Measurements from ENCODE around the gene POLD1. TPM values are rescaled to one million over a fixed set of nuclear protein-coding genes. Genes with fewer than 3 reads are reported as not detected.

Gene POLD1
- total RNA-seq, 1 donor from 2014 or later: 36.7 TPM

- TF ChIP-seq CTCF (IDR thresholded peaks at IDR 0.05): no peak
- no peak for TF ChIP-seq EZH2phosphoT487 (IDR thresholded peaks at IDR 0.05)
- TF ChIP-seq EZH2 (IDR thresholded peaks at IDR 0.05): no peak
- no peaks in the 10 kb centered on the region for H3K79me2 ChIP-seq (ENCODE audit: low read depth)
- H3K4me3 ChIP-seq: no peak overlapping the region
- H3K27me3 Mint-ChIP-seq (ENCODE audit: insufficient read depth, low read depth): peaks cover 6% of the 10 kb centered on the region
- no peak overlapping the region for H2AFZ ChIP-seq (replicated peaks)
- no peak overlapping the region for H3K27ac ChIP-seq
- no peak overlapping the region for H3K27ac Mint-ChIP-seq
- no peaks in the 10 kb centered on the region for H4K20me1 ChIP-seq (ENCODE audit: low read depth)
- peaks cover 3% of the 10 kb centered on the region for H3F3A ChIP-seq (ENCODE audit: low read depth)
- H3K4me2 ChIP-seq: no peak overlapping the region
- H3K36me3 ChIP-seq: no peaks in the 10 kb centered on the region
- H3K9me3 ChIP-seq (ENCODE audit: low read depth): no peaks in the 10 kb centered on the region
- no peaks in the 10 kb centered on the region for H3K36me3 Mint-ChIP-seq
- H3K4me1 Mint-ChIP-seq: peaks cover 12% of the 10 kb centered on the region
- DNase-seq (ENCODE audit: low spot score): no peak
- no peaks in the 10 kb centered on the region for H3K27me3 ChIP-seq
- H3K9me3 Mint-ChIP-seq: peaks cover 9% of the 10 kb centered on the region
- H3K9ac ChIP-seq: no peak overlapping the region
- no peaks in the 10 kb centered on the region for H3K4me1 ChIP-seq
- H3K4me3 Mint-ChIP-seq: no peak overlapping the region
Measured at GRCh38 chr19:50457300-50457699, 73.2 kb downstream of the POLD1 start.

GRCh38 chr19:50458396-50459066 lies 74.4 kb downstream of the POLD1 start:
- no peak for DNase-seq (ENCODE audit: low spot score)
- H3K4me2 ChIP-seq: no peak overlapping the region

GRCh38 chr19:50459067-50459456 lies 74.9 kb downstream of the POLD1 start:
- Histone ChIP-seq H3K36me3 (no peaks in the 10 kb centered on the region), H4K20me1 (ENCODE audit: low read depth) (no peaks in the 10 kb centered on the region), H3K27ac (no peak overlapping the region), H3K4me2 (no peak overlapping the region), H3F3A (ENCODE audit: low read depth) (peaks cover 3% of the 10 kb centered on the region), H3K9ac (no peak overlapping the region), H3K9me3 (ENCODE audit: low read depth) (no peaks in the 10 kb centered on the region), H2AFZ (replicated peaks) (no peak overlapping the region), H3K4me3 (no peak overlapping the region), H3K4me1 (no peaks in the 10 kb centered on the region), H3K79me2 (ENCODE audit: low read depth) (no peaks in the 10 kb centered on the region), H3K27me3 (no peaks in the 10 kb centered on the region)
- Mint-ChIP-seq H3K4me3 (no peak overlapping the region), H3K36me3 (no peaks in the 10 kb centered on the region), H3K9me3 (peaks cover 7% of the 10 kb centered on the region), H3K27me3 (ENCODE audit: insufficient read depth, low read depth) (peaks cover 8% of the 10 kb centered on the region), H3K27ac (no peak overlapping the region), H3K4me1 (peaks cover 12% of the 10 kb centered on the region)
- no peak for DNase-seq (ENCODE audit: low spot score)
- TF ChIP-seq EZH2 (IDR thresholded peaks at IDR 0.05) (no peak), EZH2phosphoT487 (IDR thresholded peaks at IDR 0.05) (no peak), CTCF (IDR thresholded peaks at IDR 0.05) (no peak)

More at GRCh38 chr19:50458396-50459066, 74.4 kb downstream of the POLD1 start:
- Histone ChIP-seq H3K9me3 (ENCODE audit: low read depth) (no peaks in the 10 kb centered on the region), H4K20me1 (ENCODE audit: low read depth) (no peaks in the 10 kb centered on the region), H3K27me3 (no peaks in the 10 kb centered on the region), H3F3A (ENCODE audit: low read depth) (peaks cover 3% of the 10 kb centered on the region), H3K9ac (no peak overlapping the region), H3K4me3 (no peak overlapping the region), H3K4me1 (no peaks in the 10 kb centered on the region), H3K36me3 (no peaks in the 10 kb centered on the region), H3K27ac (no peak overlapping the region), H3K79me2 (ENCODE audit: low read depth) (no peaks in the 10 kb centered on the region), H2AFZ (replicated peaks) (no peak overlapping the region)
- Mint-ChIP-seq H3K4me3 (no peak overlapping the region), H3K9me3 (peaks cover 9% of the 10 kb centered on the region), H3K27ac (no peak overlapping the region), H3K36me3 (no peaks in the 10 kb centered on the region), H3K4me1 (peaks cover 12% of the 10 kb centered on the region), H3K27me3 (ENCODE audit: insufficient read depth, low read depth) (peaks cover 8% of the 10 kb centered on the region)
- TF ChIP-seq EZH2 (IDR thresholded peaks at IDR 0.05): no peak

- TF ChIP-seq CTCF (IDR thresholded peaks at IDR 0.05) (no peak), EZH2 (IDR thresholded peaks at IDR 0.05) (no peak), EZH2phosphoT487 (IDR thresholded peaks at IDR 0.05) (no peak)
- no peak overlapping the region for H3K27ac Mint-ChIP-seq
- H3K4me1 Mint-ChIP-seq: peaks cover 12% of the 10 kb centered on the region
Measured at GRCh38 chr19:50459638-50460037, 75.5 kb downstream of the POLD1 start.

More at GRCh38 chr19:50459638-50460037, 75.5 kb downstream of the POLD1 start:
- Histone ChIP-seq H3K9ac (no peak overlapping the region), H2AFZ (replicated peaks) (no peak overlapping the region), H3F3A (ENCODE audit: low read depth) (peaks cover 3% of the 10 kb centered on the region), H3K36me3 (no peaks in the 10 kb centered on the region), H3K9me3 (ENCODE audit: low read depth) (no peaks in the 10 kb centered on the region), H3K79me2 (ENCODE audit: low read depth) (no peaks in the 10 kb centered on the region), H3K4me2 (no peak overlapping the region), H3K27ac (no peak overlapping the region), H3K27me3 (no peaks in the 10 kb centered on the region), H3K4me1 (no peaks in the 10 kb centered on the region), H4K20me1 (ENCODE audit: low read depth) (no peaks in the 10 kb centered on the region), H3K4me3 (no peak overlapping the region)
- peak overlapping the region; percentile 63 for H3K4me3 Mint-ChIP-seq
- H3K36me3 Mint-ChIP-seq: no peaks in the 10 kb centered on the region
- H3K9me3 Mint-ChIP-seq: peaks cover 7% of the 10 kb centered on the region
- peaks cover 7% of the 10 kb centered on the region for H3K27me3 Mint-ChIP-seq (ENCODE audit: insufficient read depth, low read depth)
- DNase-seq (ENCODE audit: low spot score): no peak

Measured in neural progenitor cell (in vitro differentiated cells).